BJ (cell line): ENCODE data around the gene SRMS. TPM values are rescaled to one million over a fixed set of nuclear protein-coding genes. Genes with fewer than 3 reads are reported as not detected.

Experiments
- CTCF ChIA-PET: fragments of 350-600 bp; formaldehyde crosslinking; extraction: SDS; loops from one replicate; lab custom pipeline; 2021; ENCODE audit warnings: antibody characterized with exemption, inconsistent platforms; lab: Yijun Ruan, JAX
- POLR2A ChIA-PET: fragments of 300-600 bp; sonication (Branson Sonifier 250); formaldehyde crosslinking; extraction: SDS; loops from one replicate; lab custom pipeline; 2021; ENCODE audit warnings: antibody characterized with exemption; lab: Charles Lee
- DNase-seq: peaks from one replicate; pipeline ENCODE4 v3.0.0-alpha.2; 2011; ENCODE audit warnings: low read depth
- H3K27me3 ChIP-seq: 2 replicates; pipeline ENCODE4 v1.6.0; 2011; ENCODE audit warnings: low read length; ENCODE audit not compliant: control insufficient read depth, insufficient read depth
- H3K36me3 ChIP-seq: 2 replicates; pipeline ENCODE4 v1.5.1; 2011; ENCODE audit warnings: low read length; ENCODE audit not compliant: control insufficient read depth, insufficient read depth
- H3K4me3 ChIP-seq: 2 replicates; pipeline ENCODE4 v1.5.1; 2011; ENCODE audit warnings: low read depth, mild to moderate bottlenecking, control low read depth, low read length
- polyA plus RNA-seq: library from polyadenylated mRNA; depleted of rRNA; stranded (reverse); fragments of >200 nt; gene quantifications from 2 replicates; pipeline ENCODE4 v1.2.3, GENCODE V29; 2011
- TF ChIP-seq, protein P1 (sequence below): IDR thresholded peaks from 2 replicates; pipeline ENCODE4 v1.5.1; 2011; ENCODE audit warnings: low read depth, mild to moderate bottlenecking, control low read depth, inconsistent platforms, low read length, moderate library complexity; ENCODE audit not compliant: insufficient read depth

Gene SRMS
- polyA plus RNA-seq, 1 experiment = not detected

DNA sequence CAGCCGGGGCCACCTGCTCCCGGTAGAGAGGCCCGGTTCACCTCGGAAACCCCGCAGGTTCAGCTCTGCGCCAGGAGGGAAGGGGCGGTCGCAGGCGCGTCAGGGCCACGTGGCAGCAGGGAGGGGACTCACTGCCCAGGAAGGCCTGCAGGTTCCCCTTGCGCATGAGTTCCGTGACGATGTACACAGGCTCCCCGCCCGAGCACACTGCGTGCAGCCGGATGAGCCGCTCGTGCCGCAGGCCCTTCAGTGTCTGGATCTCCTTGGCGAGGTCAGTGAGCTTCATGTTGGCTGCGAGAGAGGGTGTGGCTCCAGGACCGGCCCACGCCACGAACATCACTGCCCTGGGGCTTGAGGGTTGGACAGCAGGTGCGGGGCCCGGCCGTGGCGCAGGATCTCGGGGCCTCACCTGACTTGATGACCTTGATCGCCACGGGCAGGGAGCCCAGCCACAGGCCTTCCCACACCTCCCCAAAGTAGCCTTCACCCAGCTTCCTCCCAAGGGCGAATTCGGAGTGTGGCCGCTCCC lies 5.5 kb downstream of the SRMS start:
- ChIA-PET POLR2A (interaction anchor here (0.6 kb wide), 2 partner anchors 199 to 748 kb away, joined by 9 read pairs; no protein-coding TSS in a partner anchor), CTCF (interaction anchor here (1.1 kb wide), 1 partner anchor 11 kb away, joined by 3 read pairs; no protein-coding TSS in a partner anchor)
- DNase-seq = no peak
- TF ChIP-seq, protein P1, sequence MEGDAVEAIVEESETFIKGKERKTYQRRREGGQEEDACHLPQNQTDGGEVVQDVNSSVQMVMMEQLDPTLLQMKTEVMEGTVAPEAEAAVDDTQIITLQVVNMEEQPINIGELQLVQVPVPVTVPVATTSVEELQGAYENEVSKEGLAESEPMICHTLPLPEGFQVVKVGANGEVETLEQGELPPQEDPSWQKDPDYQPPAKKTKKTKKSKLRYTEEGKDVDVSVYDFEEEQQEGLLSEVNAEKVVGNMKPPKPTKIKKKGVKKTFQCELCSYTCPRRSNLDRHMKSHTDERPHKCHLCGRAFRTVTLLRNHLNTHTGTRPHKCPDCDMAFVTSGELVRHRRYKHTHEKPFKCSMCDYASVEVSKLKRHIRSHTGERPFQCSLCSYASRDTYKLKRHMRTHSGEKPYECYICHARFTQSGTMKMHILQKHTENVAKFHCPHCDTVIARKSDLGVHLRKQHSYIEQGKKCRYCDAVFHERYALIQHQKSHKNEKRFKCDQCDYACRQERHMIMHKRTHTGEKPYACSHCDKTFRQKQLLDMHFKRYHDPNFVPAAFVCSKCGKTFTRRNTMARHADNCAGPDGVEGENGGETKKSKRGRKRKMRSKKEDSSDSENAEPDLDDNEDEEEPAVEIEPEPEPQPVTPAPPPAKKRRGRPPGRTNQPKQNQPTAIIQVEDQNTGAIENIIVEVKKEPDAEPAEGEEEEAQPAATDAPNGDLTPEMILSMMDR = no peak
- H3K4me3 ChIP-seq = no peak overlapping the region
- no peaks in the 10 kb centered on the region for H3K36me3 ChIP-seq
- no peaks in the 10 kb centered on the region for H3K27me3 ChIP-seq

DNA sequence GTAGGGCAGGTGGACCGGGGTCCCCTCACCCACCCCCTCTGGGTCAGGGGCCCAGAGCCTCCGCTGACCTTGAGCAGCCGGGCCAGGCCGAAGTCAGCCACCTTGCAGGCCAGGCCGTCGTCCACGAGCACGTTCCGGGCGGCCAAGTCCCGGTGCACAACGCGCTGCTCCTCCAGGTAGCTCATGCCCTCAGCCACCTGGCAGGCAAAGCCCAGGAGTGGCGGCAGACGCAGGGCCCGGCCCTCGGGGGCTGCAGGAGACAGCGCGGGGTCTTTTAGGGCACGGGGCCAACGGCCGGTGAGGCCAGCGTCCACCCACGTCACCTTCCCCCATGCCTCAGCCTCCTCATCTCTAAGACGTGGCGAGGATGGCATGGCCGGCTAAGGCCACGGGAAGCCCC lies 6.2 kb downstream of the SRMS start:
- TF ChIP-seq, protein P1 = no peak
- no peak overlapping the region for H3K4me3 ChIP-seq
- no peak for DNase-seq
- H3K27me3 ChIP-seq = no peaks in the 10 kb centered on the region
- H3K36me3 ChIP-seq = no peaks in the 10 kb centered on the region
- ChIA-PET CTCF (interaction anchor here (1.1 to 5.8 kb wide), 2 partner anchors 12 to 433 kb away, joined by 3 to 53 read pairs; no protein-coding TSS in a partner anchor), POLR2A (interaction anchor here (0.6 kb wide), 1 partner anchor 747 kb away, joined by 9 read pairs; no protein-coding TSS in a partner anchor)

DNA sequence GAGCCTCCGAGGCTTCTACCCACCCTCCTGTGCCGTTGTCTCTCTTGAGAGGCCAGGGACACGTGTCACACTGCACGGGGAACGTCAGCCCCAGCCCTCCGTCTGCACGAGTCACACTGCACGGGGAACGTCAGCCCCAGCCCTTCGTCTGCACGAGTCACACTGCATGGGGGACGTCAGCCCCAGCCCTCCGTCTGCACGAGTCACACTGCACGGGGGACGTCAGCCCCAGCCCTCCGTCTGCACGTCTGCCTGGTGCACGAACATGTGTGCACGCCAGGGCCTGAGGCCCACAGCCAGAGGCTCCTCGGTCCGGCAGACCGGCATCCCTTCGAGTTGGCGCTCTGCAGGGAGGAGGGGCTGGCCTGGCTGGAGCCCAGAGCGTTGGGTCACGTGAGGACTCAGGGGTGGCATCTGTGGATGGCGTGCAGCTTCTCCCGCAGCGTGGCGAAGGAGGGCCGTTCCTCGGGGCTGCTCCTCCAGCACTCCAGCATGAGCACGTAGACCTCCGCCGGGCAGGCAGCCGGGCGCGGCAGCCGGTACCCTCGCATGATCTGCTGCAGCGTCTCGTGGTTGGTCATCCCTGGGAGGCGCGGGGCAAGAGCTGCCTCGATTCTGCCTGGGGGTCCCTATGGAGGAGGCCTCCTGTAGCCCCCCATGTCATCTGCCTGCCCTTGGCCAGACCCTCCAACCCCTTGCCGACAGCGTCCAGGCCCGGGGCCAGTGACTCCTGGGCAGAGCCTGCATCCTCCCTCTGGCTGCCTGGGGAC lies 6.9 kb downstream of the SRMS start:
- POLR2A ChIA-PET = no interaction called here
- H3K36me3 ChIP-seq = no peaks in the 10 kb centered on the region
- TF ChIP-seq, protein P1 = no peak
- CTCF ChIA-PET = interaction anchor here (1.2 to 5.8 kb wide), 4 partner anchors 102 to 440 kb away, joined by 3 to 53 read pairs (median 3); partner anchors contain the start of genes PRPF6 and TPD52L2
- DNase-seq = no peak
- H3K4me3 ChIP-seq = no peak overlapping the region
- no peaks in the 10 kb centered on the region for H3K27me3 ChIP-seq

DNA sequence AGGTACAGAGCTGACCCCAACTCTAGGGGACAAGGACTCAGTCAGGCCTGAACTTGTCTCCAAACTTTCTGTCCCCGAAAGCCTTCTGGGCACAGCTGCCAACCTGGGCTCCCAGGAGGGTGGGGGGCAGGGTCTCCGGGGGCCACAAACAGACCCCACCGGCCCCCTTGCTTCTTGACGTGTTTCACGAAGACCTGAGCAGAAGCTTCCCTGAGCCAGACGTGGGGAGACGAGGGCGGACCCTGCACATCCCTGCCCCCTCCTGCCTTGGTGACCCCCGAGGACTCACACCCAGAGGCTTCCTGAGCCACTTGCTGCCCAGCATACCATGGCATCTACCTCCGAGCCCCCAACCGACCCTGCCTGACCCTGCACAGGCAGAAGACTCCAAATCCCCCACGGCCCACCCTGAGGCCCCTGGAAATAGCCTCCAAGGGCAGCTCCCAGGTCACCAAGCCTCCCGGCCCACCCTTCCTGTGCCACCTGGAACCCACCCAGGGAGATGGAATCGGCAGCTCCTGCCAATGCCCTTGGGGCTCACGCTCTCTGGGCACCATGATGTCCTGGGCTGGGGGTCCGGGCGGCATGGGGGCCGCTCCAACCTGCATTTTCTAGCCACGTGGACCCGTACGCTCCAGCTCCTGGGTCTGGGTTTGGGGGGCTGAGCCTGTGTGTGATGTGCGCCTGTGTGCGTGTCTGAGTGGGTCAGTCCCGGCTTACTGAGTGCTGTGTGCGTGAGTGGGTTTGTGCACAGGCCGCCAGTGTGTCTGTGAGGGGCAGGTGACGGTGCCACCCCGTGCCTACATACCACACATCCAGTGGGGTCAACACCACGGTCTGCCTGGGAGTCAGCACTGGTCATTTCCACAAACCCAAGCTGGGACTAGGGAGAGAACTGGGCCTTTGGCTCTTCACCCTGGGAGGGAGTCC lies 7.8 kb downstream of the SRMS start:
- ChIA-PET POLR2A (no interaction called here), CTCF (interaction anchor here (0.6 to 5.8 kb wide), 8 partner anchors 12 to 441 kb away, joined by 3 to 53 read pairs (median 3); partner anchors contain the start of genes PRPF6 and TPD52L2)
- H3K36me3 ChIP-seq = no peaks in the 10 kb centered on the region
- no peak overlapping the region for H3K4me3 ChIP-seq
- no peaks in the 10 kb centered on the region for H3K27me3 ChIP-seq
- no peak for DNase-seq
- TF ChIP-seq, protein P1 = no peak
